HUES64 (cell line): ENCODE data around the gene EDEM2.
"Not testable (repeated sequence)": the region's sequence is repeated elsewhere in the genome, so short reads cannot be mapped to it uniquely, and the experiment has no call there.

Experiments
- H3K27ac ChIP-seq: 2 replicates; pipeline ENCODE4 v1.7.0; 2013; ENCODE audit warnings: low read depth, low read length, inconsistent platforms
- H3K27me3 ChIP-seq: 2 replicates; pipeline ENCODE4 v1.6.1; 2013; ENCODE audit warnings: mild to moderate bottlenecking, low read length; ENCODE audit not compliant: insufficient read depth
- H3K36me3 ChIP-seq: 2 replicates; pipeline ENCODE4 v1.6.1; 2013; ENCODE audit warnings: mild to moderate bottlenecking, low read length; ENCODE audit not compliant: insufficient read depth
- H3K4me1 ChIP-seq: 2 replicates; pipeline ENCODE4 v1.6.1; 2013; ENCODE audit warnings: mild to moderate bottlenecking, low read length, moderate library complexity; ENCODE audit not compliant: insufficient read depth
- H3K4me3 ChIP-seq: 2 replicates; pipeline ENCODE4 v1.5.1; 2013; ENCODE audit warnings: mild to moderate bottlenecking, low read length, moderate library complexity
- H3K9ac ChIP-seq: 2 replicates; pipeline ENCODE4 v1.6.1; 2013; ENCODE audit warnings: mild to moderate bottlenecking, low read depth, low read length
- H3K9me3 ChIP-seq: 2 replicates; pipeline ENCODE4 v1.6.1; 2013; ENCODE audit warnings: low read depth, low read length; ENCODE audit not compliant: insufficient read depth
- WGBS: fragments of 150-250, 120-280 bp; methylation state at CpG from one replicate; pipeline ENCODE4 v1.1.7; 2013; ENCODE audit warnings: missing lambda C conversion rate; 5-methylcytosine and 5-hydroxymethylcytosine counted together

The EDEM2 gene

GRCh38 chr20:35180266-35180665, 33.1 kb upstream of the EDEM2 start:
- WGBS = 95% methylated on average over 5 of the region's 5 CpGs
- H3K27me3 ChIP-seq = no peaks in the 10 kb centered on the region
- H3K4me3 ChIP-seq = no peak overlapping the region
- no peak overlapping the region for H3K9ac ChIP-seq
- no peaks in the 10 kb centered on the region for H3K9me3 ChIP-seq
- no peak overlapping the region for H3K27ac ChIP-seq
- H3K36me3 ChIP-seq = peaks cover 14% of the 10 kb centered on the region; the same call in 1 of the 2 replicates
- no peaks in the 10 kb centered on the region for H3K4me1 ChIP-seq

- H3K9ac ChIP-seq = no peak overlapping the region
- H3K27me3 ChIP-seq = no peaks in the 10 kb centered on the region
- H3K27ac ChIP-seq = no peak overlapping the region
- H3K9me3 ChIP-seq = no peaks in the 10 kb centered on the region
- 94% methylated on average over 10 of the region's 11 CpGs for WGBS
- no peaks in the 10 kb centered on the region for H3K4me1 ChIP-seq
- H3K4me3 ChIP-seq = no peak overlapping the region
- H3K36me3 ChIP-seq = peaks cover 14% of the 10 kb centered on the region; the same call in 1 of the 2 replicates
Measured at GRCh38 chr20:35179292-35180212, 32.4 kb upstream of the EDEM2 start.

- peaks cover 11% of the 10 kb centered on the region for H3K4me1 ChIP-seq
- 94% methylated on average over 14 of the region's 14 CpGs for WGBS
- no peaks in the 10 kb centered on the region for H3K9me3 ChIP-seq
Measured at GRCh38 chr20:35176132-35176531, 29.0 kb upstream of the EDEM2 start.

GRCh38 chr20:35174458-35175216, 27.5 kb upstream of the EDEM2 start:
- H3K9ac ChIP-seq = no peak overlapping the region
- 83% methylated on average over 49 of the region's 49 CpGs for WGBS
- no peaks in the 10 kb centered on the region for H3K27me3 ChIP-seq
- H3K4me3 ChIP-seq = no peak overlapping the region; the same call in 1 of the 2 replicates
- H3K36me3 ChIP-seq = peaks cover 14% of the 10 kb centered on the region; the same call in 1 of the 2 replicates
- peaks cover 14% of the 10 kb centered on the region for H3K4me1 ChIP-seq
- H3K27ac ChIP-seq = no peak overlapping the region
- H3K9me3 ChIP-seq = no peaks in the 10 kb centered on the region

More at GRCh38 chr20:35176132-35176531, 29.0 kb upstream of the EDEM2 start:
- Histone ChIP-seq H3K9ac (no peak overlapping the region), H3K27ac (no peak overlapping the region), H3K27me3 (no peaks in the 10 kb centered on the region), H3K36me3 (peaks cover 14% of the 10 kb centered on the region; the same call in 1 of the 2 replicates), H3K4me3 (no peak overlapping the region)

- H3K36me3 ChIP-seq = peaks cover 14% of the 10 kb centered on the region; the same call in 1 of the 2 replicates
- H3K27ac ChIP-seq = no peak overlapping the region
- peaks cover 14% of the 10 kb centered on the region for H3K4me1 ChIP-seq
- no peak overlapping the region for H3K9ac ChIP-seq
- 96% methylated on average over 12 of the region's 12 CpGs for WGBS
- no peak overlapping the region for H3K4me3 ChIP-seq
- no peaks in the 10 kb centered on the region for H3K9me3 ChIP-seq
- H3K27me3 ChIP-seq = no peaks in the 10 kb centered on the region
Measured at GRCh38 chr20:35173576-35174192, 26.5 kb upstream of the EDEM2 start.

- 82% methylated on average over 3 of the region's 3 CpGs for WGBS
- peak overlapping the region; percentile 54 for H3K4me3 ChIP-seq
Measured at GRCh38 chr20:35172434-35172806, 25.3 kb upstream of the EDEM2 start.

GRCh38 chr20:35171753-35172433, 24.8 kb upstream of the EDEM2 start, which contains the start of gene PROCR:
TSS of gene PROCR (plus strand) at chr20:35172072. CDS start at chr20:35172155, 83 bp downstream.
- Histone ChIP-seq H3K4me1 (peaks cover 14% of the 10 kb centered on the region), H3K4me3 (peak within 1 kb of the TSS; percentile 54), H3K36me3 (peaks cover 7% of the 10 kb centered on the region; the same call in 1 of the 2 replicates), H3K9ac (peak within 1 kb of the TSS; percentile 20; the same call in 1 of the 2 replicates), H3K9me3 (no peaks in the 10 kb centered on the region), H3K27me3 (no peaks in the 10 kb centered on the region), H3K27ac (0 out of 2 replicates have a peak within 1 kb of the TSS, but pooled peaks have one; percentile 1)
- 9% methylated on average over 15 of the region's 16 CpGs for WGBS

More at GRCh38 chr20:35172434-35172806, 25.3 kb upstream of the EDEM2 start:
- H3K9ac ChIP-seq = 0 out of 2 replicates have a peak overlapping the region, but pooled peaks have one; percentile 20
- peaks cover 9% of the 10 kb centered on the region; the same call in 1 of the 2 replicates for H3K36me3 ChIP-seq
- H3K27me3 ChIP-seq = no peaks in the 10 kb centered on the region
- peaks cover 14% of the 10 kb centered on the region for H3K4me1 ChIP-seq
- no peak overlapping the region for H3K27ac ChIP-seq
- no peaks in the 10 kb centered on the region for H3K9me3 ChIP-seq

- Histone ChIP-seq H3K9ac (peak overlapping the region; percentile 9; the same call in 1 of the 2 replicates), H3K4me1 (peaks cover 17% of the 10 kb centered on the region), H3K27ac (no peak overlapping the region), H3K27me3 (no peaks in the 10 kb centered on the region), H3K4me3 (peak overlapping the region; percentile 54), H3K36me3 (peaks cover 4% of the 10 kb centered on the region; the same call in 1 of the 2 replicates), H3K9me3 (no peaks in the 10 kb centered on the region)
- no CpG with 5 or more reads among the region's 1 CpG for WGBS
Measured at GRCh38 chr20:35171438-35171752, 24.3 kb upstream of the EDEM2 start.

- not testable (repeated sequence) for H3K36me3 ChIP-seq, H3K4me3 ChIP-seq, H3K27me3 ChIP-seq, H3K9ac ChIP-seq, H3K9me3 ChIP-seq, H3K27ac ChIP-seq
- peaks cover 20% of the 10 kb centered on the region for H3K4me1 ChIP-seq
- 92% methylated on average over 4 of the region's 4 CpGs for whole genome bisulfite sequencing
Measured at GRCh38 chr20:35168701-35169409, 21.7 kb upstream of the EDEM2 start.

- no peaks in the 10 kb centered on the region for H3K27me3 ChIP-seq
- no peaks in the 10 kb centered on the region for H3K9me3 ChIP-seq
- H3K4me1 ChIP-seq = peaks cover 20% of the 10 kb centered on the region
- H3K27ac ChIP-seq = no peak overlapping the region
- no peaks in the 10 kb centered on the region for H3K36me3 ChIP-seq
- H3K9ac ChIP-seq = no peak overlapping the region
- WGBS = no CpG with 5 or more reads among the region's 1 CpG
- no peak overlapping the region for H3K4me3 ChIP-seq
Measured at GRCh38 chr20:35167787-35168186, 20.7 kb upstream of the EDEM2 start.
